HG03565 (cell line): ENCODE data around the gene RGP1.

Source experiments
- ATAC-seq: cut with Tn5 transposase; IDR thresholded peaks from one replicate; pipeline ENCODE4 v1.9.1; 2021; ENCODE audit warnings: mild to moderate bottlenecking, moderate library complexity; ENCODE audit not compliant: unreplicated experiment

Gene RGP1

GRCh38 chr9:35769763-35770162 lies 20.7 kb downstream of the RGP1 start:
- ATAC-seq, result no peak

DNA sequence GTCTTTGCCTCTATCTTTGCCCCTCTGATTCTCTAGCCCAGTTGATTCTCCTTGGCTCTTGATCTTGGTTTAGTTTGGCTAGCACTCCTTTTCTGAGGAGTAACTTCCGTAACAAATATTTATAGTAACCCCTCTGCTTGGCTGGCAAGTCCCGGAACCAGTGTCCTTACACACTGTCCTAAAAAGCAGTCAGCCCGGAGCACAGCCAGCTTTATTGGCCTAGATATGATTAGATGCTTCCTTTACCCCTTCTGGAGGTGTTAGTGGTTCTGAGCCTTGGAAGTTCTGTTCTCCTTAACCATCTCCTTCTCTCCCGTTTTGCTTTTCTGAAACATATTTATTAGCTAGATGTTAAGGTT lies 22.0 kb downstream of the RGP1 start:
- no peak for ATAC-seq

DNA sequence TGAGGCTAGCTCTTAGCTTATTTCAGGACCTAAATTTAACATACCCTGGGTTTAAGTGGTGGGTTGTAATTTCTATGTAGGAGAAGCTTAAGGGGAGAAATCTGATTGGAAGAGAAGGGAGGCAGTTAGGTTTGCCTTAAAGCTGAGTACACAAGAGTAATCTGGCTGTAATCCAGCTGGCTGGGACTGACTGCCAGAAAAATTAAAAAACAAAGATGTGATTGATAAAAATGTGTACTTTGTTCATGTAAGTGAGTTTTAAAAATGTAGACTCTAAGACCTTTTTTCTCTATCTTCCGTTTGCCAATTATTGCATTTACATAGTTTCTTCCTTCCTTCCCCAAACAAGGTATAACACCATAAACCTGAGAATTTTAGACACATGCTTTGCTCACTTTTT lies 22.4 kb downstream of the RGP1 start:
- no peak for ATAC-seq

GRCh38 chr9:35771943-35772342 lies 22.9 kb downstream of the RGP1 start:
- no peak for ATAC-seq

- no peak for ATAC-seq
These were observed 26.0 kb downstream of the RGP1 start for GRCh38 chr9:35774907-35775635.

DNA sequence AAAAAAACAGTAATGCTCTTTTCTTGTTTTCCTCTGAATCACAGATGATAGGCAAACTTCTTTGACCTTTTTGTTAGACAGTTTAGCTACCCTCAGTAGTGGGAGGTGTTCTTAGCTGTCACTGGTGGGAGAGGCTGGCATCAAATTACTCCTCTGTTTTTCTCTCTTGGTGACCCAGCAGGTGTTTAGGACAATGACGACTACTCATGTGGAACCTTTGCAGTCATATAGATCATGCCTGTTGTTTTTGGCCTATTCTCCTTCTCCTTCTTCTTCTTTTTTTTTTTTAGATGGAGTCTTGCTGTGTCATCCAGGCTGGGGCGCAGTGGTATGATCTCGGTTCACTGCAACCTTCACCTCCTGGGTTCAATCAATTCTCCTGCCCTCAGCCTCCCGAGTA lies 26.9 kb downstream of the RGP1 start:
- ATAC-seq, result no peak

DNA sequence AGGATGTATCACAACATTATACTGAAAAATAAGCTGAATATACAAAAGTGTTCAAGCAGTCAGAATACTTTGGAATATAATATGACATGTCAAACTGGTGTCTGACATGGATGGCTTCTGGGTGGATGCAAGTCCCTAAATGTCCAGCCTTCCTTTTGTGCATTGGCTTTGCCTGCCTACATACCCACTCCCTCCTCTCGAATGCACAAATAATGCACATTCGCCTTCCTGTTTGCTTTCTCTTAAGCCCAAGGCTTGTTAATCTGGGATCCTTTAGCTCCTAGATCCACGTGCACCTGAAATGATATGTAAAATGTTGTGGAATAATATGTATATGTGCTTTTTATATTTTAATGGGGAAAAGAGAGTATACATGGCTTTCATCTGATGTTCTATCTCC lies 29.4 kb downstream of the RGP1 start:
- no peak for ATAC-seq

DNA sequence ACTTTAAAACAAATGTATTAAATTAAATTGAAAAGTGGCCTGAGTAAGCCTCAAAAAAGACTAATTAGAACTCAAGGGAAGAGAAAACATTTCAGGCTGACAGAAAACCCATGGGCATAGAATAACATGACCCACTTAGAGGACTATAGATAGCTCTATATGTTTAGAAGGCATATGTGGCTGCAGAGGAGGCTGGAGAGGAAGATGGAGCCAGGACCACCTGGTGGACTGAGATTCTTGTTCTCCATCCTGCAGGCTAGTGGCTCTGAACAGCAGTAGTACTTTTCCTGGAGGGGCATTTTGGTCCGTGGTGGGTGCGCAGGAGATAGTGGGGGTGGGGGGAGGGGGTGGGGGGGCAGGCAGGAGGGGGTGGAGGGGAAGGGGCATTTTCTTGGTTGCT lies 32.0 kb downstream of the RGP1 start:
- no peak for ATAC-seq

GRCh38 chr9:35783418-35783817 lies 34.3 kb downstream of the RGP1 start:
- no peak for ATAC-seq

GRCh38 chr9:35789541-35789940 lies 40.5 kb downstream of the RGP1 start:
- no peak for ATAC-seq

DNA sequence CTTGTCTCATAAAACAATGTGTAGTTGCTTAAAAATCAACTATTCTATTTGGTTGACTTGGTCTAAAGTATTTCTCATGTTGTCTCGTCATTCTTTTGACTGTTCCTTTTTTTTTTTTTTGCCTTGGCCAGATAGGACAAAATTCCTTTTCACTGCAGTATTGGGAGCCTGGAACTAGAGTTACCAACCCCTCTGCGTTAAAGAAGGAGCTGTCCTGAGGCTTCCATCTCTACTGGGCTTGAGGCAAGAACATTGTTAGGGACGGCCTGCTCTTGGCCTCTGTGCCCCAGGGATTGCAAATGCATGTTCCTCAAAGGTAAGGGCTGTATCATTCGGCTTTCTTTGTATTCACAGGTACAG lies 40.9 kb downstream of the RGP1 start:
- no peak for ATAC-seq

DNA sequence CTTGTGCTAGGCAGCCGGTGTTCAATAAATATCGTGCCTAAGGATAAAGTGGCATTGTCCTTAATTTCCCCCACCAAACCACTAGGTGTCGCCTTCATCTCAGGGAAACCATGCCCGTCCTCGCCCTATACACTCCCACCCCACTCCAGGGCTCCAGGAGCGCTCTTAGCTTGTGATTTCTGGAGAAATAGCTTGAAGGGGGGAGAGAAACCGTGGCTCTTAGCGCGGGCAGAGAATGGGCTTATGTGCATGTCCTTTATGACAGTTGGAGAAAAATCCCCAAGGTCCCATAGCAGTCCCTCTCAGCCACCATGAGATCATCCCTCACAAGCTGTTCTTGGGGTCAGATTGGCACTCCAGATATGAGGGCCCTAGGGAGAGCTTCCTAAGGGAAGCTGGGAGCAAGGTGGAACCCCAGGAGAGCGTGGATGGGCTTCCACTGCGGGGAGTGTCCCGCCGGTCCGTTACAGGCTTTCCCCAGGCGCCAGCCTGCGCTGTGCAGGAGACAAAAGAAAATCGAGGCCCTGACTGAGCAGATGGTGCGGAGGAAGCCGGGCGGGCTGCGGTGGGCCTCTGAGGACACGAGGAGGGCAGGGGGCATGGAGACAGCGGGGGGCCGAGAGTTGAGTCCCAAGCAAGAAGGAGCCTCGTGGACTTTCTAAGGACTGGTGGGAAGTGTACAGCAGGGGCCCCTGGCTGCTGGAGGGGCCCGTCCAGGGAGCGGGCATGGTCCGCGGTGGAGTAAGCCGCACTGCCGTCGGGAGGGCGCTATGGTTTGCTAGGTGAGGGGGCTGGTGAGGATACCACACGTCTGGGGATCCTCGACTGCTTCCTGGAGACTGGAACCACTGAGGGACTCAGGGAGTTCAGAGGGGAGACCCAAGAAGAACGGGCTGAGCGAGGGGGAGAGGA lies 41.6 kb downstream of the RGP1 start:
- no peak for ATAC-seq

DNA sequence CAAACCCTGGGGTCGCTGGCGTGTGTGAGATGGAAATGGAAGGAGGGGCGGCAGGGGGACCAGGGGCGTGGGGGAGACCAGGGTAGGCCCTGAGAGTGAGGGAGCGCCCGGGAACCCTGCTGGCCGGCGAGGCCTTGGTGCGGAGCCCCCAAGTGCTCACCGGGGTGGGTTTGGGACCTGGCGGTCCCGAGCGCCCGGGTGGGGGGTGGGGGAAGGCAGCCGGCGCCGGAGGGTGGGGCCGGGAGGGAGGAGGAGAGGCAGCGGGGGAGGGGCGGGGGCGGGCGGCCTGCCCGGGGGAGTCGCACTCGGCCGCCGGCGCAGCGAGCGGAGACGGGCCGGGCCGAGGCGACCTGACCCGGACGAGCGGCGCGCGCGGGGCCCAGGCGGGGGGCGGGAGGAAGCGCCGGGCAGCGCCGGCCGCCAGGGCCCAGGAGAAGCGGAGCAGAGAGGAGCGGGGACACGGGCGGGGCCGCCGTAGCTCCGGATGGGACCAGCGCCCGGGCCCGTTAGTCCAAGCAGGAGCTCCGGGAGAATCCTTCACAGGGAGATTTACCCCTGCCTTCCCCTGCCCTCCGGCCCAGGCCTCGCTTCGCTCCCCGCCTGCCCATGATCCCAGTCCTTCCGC lies 42.3 kb downstream of the RGP1 start, which contains the start of gene NPR2:
Gene NPR2 (plus strand): TSS at position 295 of the 625 bp plus-strand sequence. CDS start 818 bp downstream, outside the sequence.
- no peak for ATAC-seq

DNA sequence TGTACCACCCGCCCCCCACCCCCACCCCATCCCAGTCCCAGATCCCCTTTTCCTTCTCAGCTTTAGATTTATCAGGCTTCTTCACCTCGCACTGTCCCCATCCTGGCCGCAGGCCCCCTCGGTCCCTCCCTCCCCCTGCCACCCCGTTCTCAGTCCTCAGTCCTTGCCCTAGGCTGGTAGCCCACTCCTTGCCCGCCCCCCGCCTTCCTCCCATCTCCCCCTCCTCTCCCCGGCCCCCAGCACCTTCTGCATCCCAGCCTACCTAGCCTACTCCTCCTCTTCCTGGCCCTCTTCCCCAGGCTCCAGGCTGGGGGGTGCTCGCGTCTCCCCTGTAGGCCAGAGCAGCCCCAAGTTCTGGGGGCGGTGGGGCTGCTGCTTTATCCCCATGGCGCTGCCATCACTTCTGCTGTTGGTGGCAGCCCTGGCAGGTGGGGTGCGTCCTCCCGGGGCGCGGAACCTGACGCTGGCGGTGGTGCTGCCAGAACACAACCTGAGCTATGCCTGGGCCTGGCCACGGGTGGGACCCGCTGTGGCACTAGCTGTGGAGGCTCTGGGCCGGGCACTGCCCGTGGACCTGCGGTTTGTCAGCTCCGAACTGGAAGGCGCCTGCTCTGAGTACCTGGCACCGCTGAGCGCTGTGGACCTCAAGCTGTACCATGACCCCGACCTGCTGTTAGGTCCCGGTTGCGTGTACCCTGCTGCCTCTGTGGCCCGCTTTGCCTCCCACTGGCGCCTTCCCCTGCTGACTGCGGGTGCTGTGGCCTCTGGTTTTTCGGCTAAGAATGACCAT lies 43.1 kb downstream of the RGP1 start:
- ATAC-seq, result no peak

GRCh38 chr9:35792826-35793225 lies 43.7 kb downstream of the RGP1 start:
- ATAC-seq, result no peak

DNA sequence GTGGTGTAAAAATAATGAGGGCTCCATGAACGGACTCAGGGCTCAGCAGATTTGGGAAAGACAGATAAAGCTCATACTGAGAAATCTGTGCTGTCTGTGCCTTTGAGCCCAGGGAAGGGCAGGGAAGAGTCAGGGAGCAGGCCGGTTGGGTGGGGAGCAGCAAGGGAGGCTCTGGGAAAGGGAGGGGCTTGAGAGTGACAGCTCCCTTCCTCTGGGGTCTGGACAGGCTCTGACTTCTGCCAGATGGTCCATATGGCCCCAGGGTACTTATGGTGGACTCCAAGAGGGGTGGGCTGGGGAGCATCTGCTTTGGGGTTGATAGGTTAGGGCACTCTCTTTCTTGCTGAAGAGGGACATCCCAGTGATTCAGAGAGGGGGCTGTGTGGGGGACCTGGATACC lies 44.4 kb downstream of the RGP1 start:
- no peak for ATAC-seq

DNA sequence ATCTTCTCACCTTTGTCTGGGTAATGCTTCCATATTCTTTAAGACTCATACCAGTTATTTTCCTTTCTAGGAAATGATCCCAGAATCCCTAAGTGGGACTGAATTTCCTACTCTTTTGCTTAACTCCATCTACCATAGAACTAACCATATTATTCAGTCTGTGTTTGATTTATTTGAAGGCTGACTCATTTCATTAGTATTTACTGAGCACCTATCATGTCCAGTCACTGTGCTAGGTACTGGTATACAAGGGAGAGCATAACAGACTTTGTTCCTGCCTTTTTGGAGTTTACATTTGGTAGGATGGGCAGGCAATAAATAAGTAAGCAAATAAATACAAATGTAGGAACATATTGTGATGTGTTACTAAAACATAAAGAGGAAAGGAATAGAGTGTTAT lies 46.6 kb downstream of the RGP1 start:
- no peak for ATAC-seq

DNA sequence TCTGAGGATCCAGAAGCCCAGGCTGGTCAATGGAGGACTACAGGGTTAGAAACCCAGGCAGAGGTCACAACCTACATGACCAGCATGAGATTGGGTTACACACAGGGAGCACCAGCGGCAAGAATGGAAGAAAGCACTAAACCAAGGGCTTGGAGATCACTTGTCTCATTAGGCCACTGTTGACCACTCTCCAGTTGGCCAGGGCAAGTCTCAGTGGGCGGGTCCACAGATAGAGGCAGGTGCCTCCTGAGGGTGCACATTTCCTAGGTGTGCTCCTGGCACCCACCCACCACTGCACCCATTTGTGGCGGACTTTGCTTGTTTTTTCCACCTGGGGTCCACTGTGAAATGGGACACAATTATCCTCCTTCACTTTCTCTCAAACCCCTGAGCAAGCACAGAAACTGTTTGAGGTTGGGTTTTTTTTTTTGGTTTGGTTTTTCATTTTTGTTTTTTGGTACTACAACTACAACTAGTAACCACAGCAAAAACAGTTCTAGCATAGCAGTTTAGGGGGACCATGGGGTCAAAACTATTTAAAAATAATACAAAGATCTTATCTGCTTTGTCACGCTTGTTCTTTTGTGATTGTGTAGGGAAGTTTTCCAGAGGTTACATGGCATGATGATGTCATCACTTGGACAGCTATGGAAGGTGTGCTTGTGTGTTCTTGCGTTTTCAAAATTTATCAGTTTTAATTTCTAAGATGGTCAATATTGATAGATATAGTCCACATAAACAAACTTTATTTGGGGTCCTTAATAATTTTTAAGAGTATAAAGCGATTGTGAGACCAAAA lies 48.4 kb downstream of the RGP1 start:
- no peak for ATAC-seq

- ATAC-seq, result peak; percentile 67
These were observed 49.7 kb downstream of the RGP1 start for GRCh38 chr9:35798658-35799374.

DNA sequence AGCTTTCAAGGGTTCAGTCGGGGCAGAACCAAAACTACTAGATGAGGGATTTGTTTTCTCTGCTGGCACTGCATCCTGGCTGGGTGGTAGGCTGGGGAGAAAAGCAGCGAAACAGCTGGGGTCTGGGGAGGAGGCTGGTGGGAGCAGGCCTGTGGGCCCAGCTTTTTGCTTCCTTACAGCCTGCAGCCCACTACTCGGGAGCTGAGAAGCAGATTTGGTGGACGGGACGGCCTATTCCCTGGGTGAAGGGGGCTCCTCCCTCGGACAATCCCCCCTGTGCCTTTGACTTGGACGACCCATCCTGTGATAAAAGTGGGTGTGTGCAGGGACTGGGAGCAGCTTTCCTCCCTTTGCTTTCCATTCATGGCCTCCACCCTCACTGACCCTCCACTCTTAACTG lies 51.4 kb downstream of the RGP1 start:
- no peak for ATAC-seq
